Stimulated activated CD4-positive, alpha-beta T cell treated with anti-CD3 and anti-CD28 coated beads, Interleukin-15, amount 100 ng/mL, for 48 hours (primary cell): ENCODE results near the gene RAPGEF1.

Source experiments
- DNase-seq, 2 donors: peaks; one replicate each; pipeline ENCODE4 v3.0.0-alpha.2; 2020; ENCODE audit warnings: low read depth in 2 of 2

Gene RAPGEF1

DNA sequence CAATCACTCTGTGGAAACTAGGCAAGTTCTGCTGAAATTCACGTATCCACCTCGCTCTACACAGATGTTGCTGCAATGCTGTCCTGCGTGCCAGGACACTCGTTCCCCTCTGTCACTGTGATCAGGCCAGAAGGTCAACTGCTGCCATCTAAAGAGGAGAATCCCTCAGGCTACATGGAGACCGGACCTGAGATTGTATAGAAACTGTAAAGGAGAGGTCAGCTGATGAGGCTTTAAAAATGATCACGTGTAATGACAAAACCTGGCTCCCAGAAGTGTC lies 114.4 kb downstream of the RAPGEF1 start:
- DNase-seq = no peak

DNA sequence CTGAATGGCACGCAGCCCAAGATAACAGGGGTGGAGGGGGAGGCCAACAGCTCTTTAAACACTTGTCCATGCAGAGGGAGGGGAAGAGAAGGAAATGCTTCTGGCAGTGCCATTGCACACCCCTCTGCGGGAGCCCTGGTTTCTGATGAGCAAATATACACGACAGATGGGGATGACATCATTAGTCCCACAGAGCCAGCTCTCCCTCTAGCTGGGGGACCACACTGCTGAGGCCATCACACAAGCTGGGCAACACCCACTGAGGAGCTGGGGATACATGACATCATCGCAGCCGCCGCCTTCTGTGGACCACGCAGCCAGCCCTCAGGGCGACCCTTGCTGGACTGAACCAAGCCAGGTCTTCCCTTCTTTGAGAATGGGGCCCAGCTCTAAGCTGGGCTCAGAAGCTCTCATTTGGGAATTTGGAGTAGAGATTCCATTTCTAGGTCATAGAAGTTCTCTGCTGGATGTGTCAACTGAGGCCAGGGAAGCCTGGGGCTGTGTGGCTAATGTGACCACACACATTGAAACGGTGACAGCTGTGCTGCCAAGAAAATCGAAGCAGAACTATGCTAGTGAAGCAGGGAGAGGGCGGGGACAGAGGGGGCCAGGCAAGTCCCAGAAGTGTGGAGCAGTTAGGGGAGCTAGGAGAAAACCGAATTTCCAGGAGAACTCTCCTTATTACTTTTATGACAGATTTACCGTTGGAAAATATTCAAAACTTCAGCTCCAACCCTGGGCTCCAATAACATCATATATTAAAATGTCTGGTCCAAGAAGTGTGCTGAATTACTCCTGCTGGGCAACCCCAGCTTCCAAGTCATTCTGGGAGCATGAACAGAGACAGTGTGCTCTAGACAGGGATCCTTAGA lies 115.0 kb downstream of the RAPGEF1 start:
- DNase-seq = no peak

DNA sequence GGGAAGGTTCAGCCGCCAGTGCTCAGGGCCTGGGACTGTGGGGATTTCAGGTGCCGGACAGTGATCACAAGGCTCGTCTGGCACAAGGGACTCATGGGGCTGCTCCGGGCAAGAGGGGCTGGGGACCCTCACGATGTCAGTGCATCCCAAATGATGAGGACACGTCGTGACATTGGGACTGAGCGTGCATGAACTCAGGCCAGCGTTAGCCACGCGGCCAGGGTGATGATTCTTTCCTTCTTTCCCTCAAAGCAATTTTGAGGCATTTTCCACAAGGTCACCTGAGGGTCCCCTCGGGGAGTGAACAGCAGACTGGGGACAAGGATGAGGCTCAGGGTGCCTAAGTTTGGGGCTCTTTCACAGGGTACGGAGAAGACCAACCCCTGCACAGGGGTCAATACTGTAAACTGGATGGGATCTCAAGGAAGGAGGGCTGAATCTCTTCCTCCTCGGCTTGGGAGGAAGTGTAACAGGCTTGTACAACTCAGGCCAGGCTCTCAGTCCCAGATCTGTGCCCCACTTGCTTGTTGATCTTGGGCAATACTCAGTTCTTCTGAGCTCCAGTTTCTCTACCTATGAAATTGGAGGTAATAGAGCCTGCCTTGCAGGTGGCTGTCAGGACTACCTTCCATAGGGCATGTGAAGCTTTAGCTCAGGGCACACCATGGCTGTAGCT lies 116.1 kb downstream of the RAPGEF1 start:
- no peak for DNase-seq

DNA sequence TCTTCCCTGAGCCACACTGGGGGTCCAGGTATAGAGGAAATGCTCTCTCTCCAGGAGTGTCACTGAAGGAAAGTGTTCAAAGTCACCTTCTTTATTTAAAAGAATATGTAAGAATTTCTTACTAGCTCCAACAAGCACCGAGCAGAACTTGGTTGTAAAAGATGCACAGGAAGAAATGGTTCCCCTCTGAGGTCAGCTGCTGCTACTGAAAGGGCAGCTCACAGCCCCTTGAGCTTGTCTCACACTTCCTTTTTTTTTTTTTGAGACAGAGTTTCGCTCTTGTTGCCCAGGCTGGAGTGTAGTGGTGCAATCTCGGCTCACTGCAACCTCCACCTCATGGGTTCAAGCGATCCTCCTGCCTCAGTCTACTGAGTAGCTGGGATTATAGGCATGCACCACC lies 117.4 kb downstream of the RAPGEF1 start:
- DNase-seq = no peak

DNA sequence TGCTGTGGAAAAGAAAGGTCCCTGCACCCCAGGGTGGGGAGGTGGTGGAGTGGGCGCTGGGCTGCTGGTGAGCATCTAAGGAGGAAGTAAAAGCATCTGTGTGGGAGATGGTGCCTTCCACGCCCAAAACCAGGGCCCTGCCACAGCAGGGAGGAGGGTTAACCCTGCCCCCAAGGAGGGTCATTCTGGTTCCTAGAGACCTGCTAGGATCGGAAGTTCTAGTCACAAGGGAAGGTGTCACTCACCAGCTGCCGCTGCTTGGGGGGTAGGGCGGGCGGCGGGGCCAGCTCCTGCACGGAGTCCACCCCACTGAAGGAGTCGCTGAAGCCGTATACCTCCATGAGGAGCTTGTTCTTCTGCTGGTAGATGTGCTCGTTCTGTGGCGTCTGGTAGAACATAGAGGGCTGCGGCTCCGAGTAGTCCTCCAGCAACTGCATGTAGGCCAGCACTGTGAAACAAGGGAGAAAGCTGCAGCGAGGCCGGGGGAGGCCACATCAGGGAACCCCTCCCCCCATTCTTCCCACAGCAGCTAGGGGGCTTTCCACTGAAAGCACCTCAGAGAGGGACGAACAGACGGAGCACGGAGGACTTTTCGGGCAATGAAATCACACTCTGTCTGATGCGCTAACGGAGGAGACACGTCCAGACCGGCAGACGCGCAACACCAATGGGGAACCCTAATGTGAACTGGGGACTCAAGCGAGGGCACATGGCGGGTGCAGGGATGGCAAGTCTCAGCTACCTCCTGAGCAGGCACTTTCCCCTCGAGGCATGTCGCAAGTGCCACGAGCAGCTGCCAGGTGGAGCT lies 118.1 kb downstream of the RAPGEF1 start:
- DNase-seq = no peak

GRCh38 chr9:131620764-131621520 lies 118.9 kb downstream of the RAPGEF1 start:
- DNase-seq = no peak

GRCh38 chr9:131619680-131620079 lies 120.2 kb downstream of the RAPGEF1 start:
- no peak for DNase-seq

GRCh38 chr9:131618785-131619184 lies 121.1 kb downstream of the RAPGEF1 start:
- no peak for DNase-seq

GRCh38 chr9:131618071-131618479 lies 121.8 kb downstream of the RAPGEF1 start:
- DNase-seq = no peak

GRCh38 chr9:131617611-131618010 lies 122.3 kb downstream of the RAPGEF1 start:
- DNase-seq = no peak

GRCh38 chr9:131616983-131617604 lies 122.8 kb downstream of the RAPGEF1 start:
- no peak for DNase-seq

GRCh38 chr9:131614340-131614915 lies 125.4 kb downstream of the RAPGEF1 start:
- no peak for DNase-seq

- DNase-seq = no peak
Measured at GRCh38 chr9:131613921-131614320, 126.0 kb downstream of the RAPGEF1 start.

GRCh38 chr9:131612851-131613250 lies 127.0 kb downstream of the RAPGEF1 start:
- no peak for DNase-seq

DNA sequence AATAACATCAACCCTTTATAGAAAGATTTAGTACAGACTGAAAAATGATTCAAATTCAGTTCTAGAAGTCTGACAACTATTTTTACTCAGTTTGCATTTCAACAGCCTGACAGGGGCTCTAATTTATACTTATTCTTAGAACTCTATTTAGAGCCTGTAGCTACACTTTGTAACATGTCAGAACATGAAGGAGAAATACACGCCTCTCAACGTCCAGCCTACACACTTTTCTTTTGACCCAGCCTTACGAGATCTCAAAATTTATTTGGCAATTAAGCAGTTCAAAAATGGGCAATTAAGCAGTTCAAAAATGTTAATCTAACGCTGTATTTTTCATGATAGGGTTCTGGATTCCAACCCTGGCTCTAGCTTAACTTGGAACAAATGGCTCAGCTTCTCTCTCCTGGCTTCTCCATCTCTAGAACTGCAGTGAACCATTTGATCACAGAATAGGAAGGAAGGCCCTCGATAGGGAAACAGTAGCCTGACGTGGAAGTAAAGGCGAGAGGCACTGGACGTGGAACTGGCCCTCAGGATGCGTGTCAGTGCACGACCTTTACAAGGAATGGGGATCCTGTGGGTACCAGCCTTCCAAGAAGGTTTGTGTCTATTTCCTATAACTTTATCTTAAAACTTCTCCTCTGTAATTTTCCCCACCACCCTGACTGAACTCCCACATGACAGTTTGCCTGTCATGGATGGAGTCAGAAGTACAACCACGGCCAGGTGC lies 128.1 kb downstream of the RAPGEF1 start:
- DNase-seq = no peak

GRCh38 chr9:131610231-131610761 lies 129.6 kb downstream of the RAPGEF1 start:
- no peak for DNase-seq

DNA sequence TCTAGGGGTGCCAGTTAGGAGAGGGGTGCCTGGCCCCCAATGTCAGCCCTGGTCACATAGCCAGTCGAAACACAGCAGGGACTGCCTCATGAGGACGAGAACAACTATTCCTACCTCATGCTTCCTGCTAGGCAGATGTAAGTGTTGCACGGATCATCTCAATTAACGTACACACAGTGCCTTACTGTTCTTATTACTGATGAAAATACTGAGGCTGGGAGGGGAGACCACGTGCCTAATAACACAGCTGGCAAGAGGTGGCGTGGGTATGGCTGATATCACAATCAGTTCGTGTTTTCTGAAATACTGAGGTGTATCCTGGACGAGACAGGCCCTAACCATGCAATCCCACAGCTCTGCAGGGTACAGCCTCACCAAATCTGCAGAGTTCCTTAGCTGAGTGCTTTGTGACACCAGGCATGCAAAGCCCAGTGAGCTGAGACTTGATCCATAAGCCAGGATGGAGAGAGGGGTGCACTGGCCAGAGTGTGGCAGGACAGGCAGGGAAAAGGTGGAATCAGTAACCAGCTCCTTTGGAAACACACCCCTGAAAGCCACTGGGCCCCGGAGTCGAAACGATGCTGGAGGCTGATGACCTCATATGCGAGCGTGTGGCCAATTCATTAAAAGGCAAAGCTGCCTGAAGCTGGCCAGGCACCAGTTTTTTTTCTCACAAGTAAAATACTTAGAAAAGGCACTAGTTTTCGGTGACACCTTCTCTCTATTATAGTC lies 130.6 kb downstream of the RAPGEF1 start:
- no peak for DNase-seq

- DNase-seq = no peak
Measured at GRCh38 chr9:131608493-131609037, 131.3 kb downstream of the RAPGEF1 start.

- DNase-seq = no peak
Measured at GRCh38 chr9:131607591-131607990, 132.3 kb downstream of the RAPGEF1 start.
